GM12878 (cell line): ENCODE results near the gene ZFYVE21. TPM values are rescaled to one million over a fixed set of nuclear protein-coding genes. Genes with fewer than 3 reads are reported as not detected.

Experiments
- ATAC-seq: fragments of 200-7000 bp; cut with Tn5 transposase; 3 replicates; pipeline ENCODE4 v1.9.1; 2020; ENCODE audit warnings: mild to moderate bottlenecking, moderate library complexity
- BruUV-seq: library from RNA; stranded (reverse); fragments of 400-500 nt; replicated peaks from 2 replicates; lab custom pipeline; 2021; lab: Mats Ljungman, UMichigan
- CTCF ChIA-PET: fragments of 300-600 bp; sonication (Branson Sonifier 250); formaldehyde crosslinking; extraction: SDS; loops from one replicate; lab custom pipeline; 2021; ENCODE audit warnings: inconsistent platforms; lab: Yijun Ruan, JAX
- POLR2A ChIA-PET: fragments of 350-600 bp; formaldehyde crosslinking; extraction: SDS; loops from one replicate; lab custom pipeline; 2021; ENCODE audit warnings: inconsistent platforms; lab: Charles Lee
- RAD21 ChIA-PET: fragments of 300-600 bp; sonication (Branson Sonifier 250); formaldehyde crosslinking; loops from one replicate; lab custom pipeline; 2023; ENCODE audit warnings: antibody characterized with exemption; ENCODE audit not compliant: unreplicated experiment; lab: Charles Lee
- SMC1A ChIA-PET: fragments of 300-600 bp; sonication (Branson Sonifier 250); formaldehyde crosslinking; loops from one replicate; lab custom pipeline; 2023; ENCODE audit not compliant: unreplicated experiment, uncharacterized antibody; lab: Charles Lee
- DNase-seq: peaks from one replicate; pipeline ENCODE4 v3.0.0-alpha.2; 2011; ENCODE audit warnings: low read depth, low spot score
- FAIRE-seq: peaks from 3 replicates; lab custom pipeline; 2011; peaks lifted over from hg19 to GRCh38; lab: Jason Lieb, UNC
- H2AFZ ChIP-seq: 2 replicates; pipeline ENCODE4 v1.6.0; 2011; ENCODE audit warnings: low read depth, low read length, control low read depth; ENCODE audit not compliant: control insufficient read depth
- H3K27ac ChIP-seq: 2 replicates; pipeline ENCODE4 v1.5.1; 2011; ENCODE audit warnings: control low read depth; ENCODE audit not compliant: control insufficient read depth, insufficient read depth
- H3K27me3 ChIP-seq, 2 experiments: replicated peaks in 1 of 2; 2 replicates each; pipeline versions ENCODE4 v1.6.0 to v1.6.1; 2011; ENCODE audit warnings: low read length in 1 of 2; ENCODE audit not compliant: control insufficient read depth in 2 of 2, insufficient read depth in 2 of 2
- H3K36me3 ChIP-seq, 2 experiments: 2 replicates each; pipeline ENCODE4 v1.5.1; 2011; ENCODE audit warnings: low read length in 1 of 2; ENCODE audit not compliant: control insufficient read depth in 2 of 2, insufficient read depth in 2 of 2
- H3K4me1 ChIP-seq: 2 replicates; pipeline ENCODE4 v1.6.1; 2011; ENCODE audit warnings: mild to moderate bottlenecking, low read length, moderate library complexity, mixed read lengths; ENCODE audit not compliant: control insufficient read depth, insufficient read depth
- H3K4me2 ChIP-seq: 2 replicates; pipeline ENCODE4 v1.6.0; 2011; ENCODE audit warnings: control low read depth; ENCODE audit not compliant: control insufficient read depth, insufficient read depth
- H3K4me3 ChIP-seq: fragments of 200-600 bp; sonication (generic); 2 replicates; pipeline ENCODE4 v1.5.1; 2016
- H3K79me2 ChIP-seq: 2 replicates; pipeline ENCODE4 v1.6.0; 2011; ENCODE audit warnings: low read length; ENCODE audit not compliant: control insufficient read depth, insufficient read depth
- H3K9ac ChIP-seq: 2 replicates; pipeline ENCODE4 v1.8.0; 2011; ENCODE audit warnings: low read length, control low read depth, mixed read lengths; ENCODE audit not compliant: control insufficient read depth, insufficient read depth
- H3K9me3 ChIP-seq: replicated peaks from 3 replicates; pipeline ENCODE4 v1.5.1; 2011; ENCODE audit warnings: mild to moderate bottlenecking, low read length; ENCODE audit not compliant: control insufficient read depth, insufficient read depth
- H4K20me1 ChIP-seq: 2 replicates; pipeline ENCODE4 v1.6.0; 2011; ENCODE audit not compliant: control insufficient read depth, insufficient read depth
- CEBPB ChIP-seq, 2 experiments: fragments of 150-350 bp in 1 of 2; IDR thresholded peaks; 2 replicates each; pipeline ENCODE4 v1.6.1; 2012 to 2014; ENCODE audit warnings: low read depth in 2 of 2, low read length in 2 of 2, borderline replicate concordance in 1 of 2, inconsistent platforms in 1 of 2
- CHD4 ChIP-seq: fragments of 200-600 bp; sonication (generic); IDR thresholded peaks from 2 replicates; pipeline ENCODE4 v1.6.1; 2016; ENCODE audit warnings: mild to moderate bottlenecking
- CREB1 ChIP-seq: IDR thresholded peaks from 2 replicates; pipeline ENCODE4 v1.6.1; 2012; ENCODE audit warnings: low read depth, mild to moderate bottlenecking, inconsistent platforms
- HDGF ChIP-seq: fragments of 450-650 bp; IDR thresholded peaks from 2 replicates; pipeline ENCODE4 v1.6.1; 2016; ENCODE audit warnings: antibody characterized with exemption
- MTA3 ChIP-seq: IDR thresholded peaks from 2 replicates; pipeline ENCODE4 v1.6.1; 2012; ENCODE audit warnings: low read length, inconsistent platforms, borderline replicate concordance
- PAX5 ChIP-seq: IDR thresholded peaks from 2 replicates; pipeline ENCODE4 v1.6.1; 2011; ENCODE audit warnings: low read depth, low read length, borderline replicate concordance
- PAX8 ChIP-seq: fragments of 450-650 bp; IDR thresholded peaks from 2 replicates; pipeline ENCODE4 v1.6.1; 2017; ENCODE audit warnings: mild to moderate bottlenecking, moderate library complexity
- SP1 ChIP-seq: IDR thresholded peaks from one replicate; pipeline ENCODE4 v1.6.1; 2011; ENCODE audit warnings: low read depth, low read length
- SUPT20H ChIP-seq: IDR thresholded peaks from 2 replicates; pipeline ENCODE4 v1.6.1; 2011; ENCODE audit warnings: low read depth, mild to moderate bottlenecking, low read length, moderate library complexity, borderline replicate concordance; ENCODE audit not compliant: control insufficient read depth
- WGBS: methylation state at CpG from one replicate; pipeline ENCODE4 v1.1.6; 2016; ENCODE audit warnings: low lambda C conversion rate; ENCODE audit not compliant: insufficient replicate concordance, insufficient coverage; ENCODE audit errors: missing lambda C conversion rate; 5-methylcytosine and 5-hydroxymethylcytosine counted together
- in situ Hi-C: fragments of 300-500 bp; cut with MboI; formaldehyde crosslinking; loops from 9 replicates; pipeline ENCODE4 v1.14.3; 2018; ENCODE audit warnings: mixed read lengths
- intact Hi-C: fragments of 100-400 bp; cut with micrococcal nuclease; formaldehyde crosslinking; loops from one replicate; pipeline ENCODE4 v1.14.2; 2022; ENCODE audit not compliant: unreplicated experiment
- polyA plus RNA-seq, 11 experiments: library from polyadenylated mRNA; depleted of rRNA in 4 of 11; unstranded in 6 of 11; stranded (reverse) in 5 of 11; fragments of >200 nt; fragmentation: Nextera tagmentation in 4 of 11; fragmentation: Illumina TruSeq in 1 of 11; extraction: Ambion mirVana in 4 of 11; extraction: Trizol in 1 of 11; gene quantifications; 1 replicate in 1 of 11; 2 replicates in 10 of 11; pipeline versions ENCODE4 v1.2.1 to v1.2.3, GENCODE V29; 2011 to 2016; ENCODE audit warnings: inconsistent platforms in 2 of 11, missing spikeins in 2 of 11, low read depth in 1 of 11
- total RNA-seq, 4 experiments: library from RNA; depleted of rRNA in 3 of 4; stranded (reverse); fragments of >200 nt in 3 of 4; fragmentation: Illumina TruSeq in 1 of 4; extraction: Trizol in 1 of 4; gene quantifications; 2 replicates each; pipeline versions ENCODE4 v1.2.1 to v1.2.3, GENCODE V29; 2013 to 2021
- TF ChIP-seq, protein P1 (sequence below): fragments of 450-650 bp; IDR thresholded peaks from 2 replicates; pipeline ENCODE4 v1.6.1; 2016; ENCODE audit warnings: mild to moderate bottlenecking
- TF ChIP-seq, protein P2 (sequence below): IDR thresholded peaks from 2 replicates; pipeline ENCODE4 v1.6.1; 2012; ENCODE audit warnings: low read depth, low read length, improper control_type of control experiment

Gene ZFYVE21
- total and polyA plus RNA-seq, 10 of the 15 experiments (the other 5 are each of a cell fraction or from before 2014, with no cell fraction given), result 0.79 to 21.7 (median 13.8) TPM

DNA sequence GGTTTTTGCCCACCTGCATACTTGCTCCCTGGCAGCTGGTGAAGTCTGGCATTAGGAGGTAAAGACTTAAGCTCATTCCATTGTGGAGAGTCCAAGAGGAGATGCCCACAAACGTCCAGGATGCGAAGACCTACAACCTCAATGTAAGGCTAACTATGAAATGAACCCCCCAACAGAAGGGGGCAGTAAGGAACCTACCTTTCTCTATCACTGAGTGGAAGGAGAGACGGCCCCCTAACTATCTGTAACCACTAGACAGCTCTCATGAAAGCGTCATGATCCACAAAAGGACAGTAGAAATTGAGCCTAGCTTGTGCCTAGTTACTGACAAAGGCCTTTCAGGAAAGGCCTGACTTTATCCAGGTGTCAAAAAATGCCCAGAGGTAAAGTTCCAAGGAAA lies 55.3 kb downstream of the ZFYVE21 start:
- intact Hi-C loops (no loop called here), in situ Hi-C loops (no loop called here)
- DNase-seq (no peak), ATAC-seq (no peak), FAIRE-seq (no peak)
- CTCF ChIA-PET, result interaction anchor here (0.6 to 1.0 kb wide), 2 partner anchors 11 to 139 kb away, joined by 3 read pairs; no protein-coding TSS in a partner anchor
- H3K4me2 ChIP-seq, result no peak overlapping the region
- H3K27ac ChIP-seq, result no peak overlapping the region
- H3K9me3 ChIP-seq, result no peaks in the 10 kb centered on the region
- H3K9ac ChIP-seq, result no peak overlapping the region
- H2AFZ ChIP-seq, result no peak overlapping the region
- RAD21 ChIA-PET, result no interaction called here
- SMC1A ChIA-PET, result interaction anchor here (1.0 to 1.1 kb wide), 2 partner anchors 9 to 218 kb away, joined by 3 read pairs; no protein-coding TSS in a partner anchor
- H3K27me3 ChIP-seq, result no peaks in the 10 kb centered on the region
- 57% methylated on average over 4 of the region's 4 CpGs for WGBS
- POLR2A ChIA-PET, result no interaction called here
- H3K4me3 ChIP-seq, result no peak overlapping the region
- no peaks in the 10 kb centered on the region for H3K4me1 ChIP-seq
- H4K20me1 ChIP-seq, result no peaks in the 10 kb centered on the region
- H3K79me2 ChIP-seq, result no peaks in the 10 kb centered on the region
- no TSS peak for BruUV-seq
- TF ChIP-seq, protein P1, sequence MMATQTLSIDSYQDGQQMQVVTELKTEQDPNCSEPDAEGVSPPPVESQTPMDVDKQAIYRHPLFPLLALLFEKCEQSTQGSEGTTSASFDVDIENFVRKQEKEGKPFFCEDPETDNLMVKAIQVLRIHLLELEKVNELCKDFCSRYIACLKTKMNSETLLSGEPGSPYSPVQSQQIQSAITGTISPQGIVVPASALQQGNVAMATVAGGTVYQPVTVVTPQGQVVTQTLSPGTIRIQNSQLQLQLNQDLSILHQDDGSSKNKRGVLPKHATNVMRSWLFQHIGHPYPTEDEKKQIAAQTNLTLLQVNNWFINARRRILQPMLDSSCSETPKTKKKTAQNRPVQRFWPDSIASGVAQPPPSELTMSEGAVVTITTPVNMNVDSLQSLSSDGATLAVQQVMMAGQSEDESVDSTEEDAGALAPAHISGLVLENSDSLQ, result no peak
- TF ChIP-seq, protein P2, sequence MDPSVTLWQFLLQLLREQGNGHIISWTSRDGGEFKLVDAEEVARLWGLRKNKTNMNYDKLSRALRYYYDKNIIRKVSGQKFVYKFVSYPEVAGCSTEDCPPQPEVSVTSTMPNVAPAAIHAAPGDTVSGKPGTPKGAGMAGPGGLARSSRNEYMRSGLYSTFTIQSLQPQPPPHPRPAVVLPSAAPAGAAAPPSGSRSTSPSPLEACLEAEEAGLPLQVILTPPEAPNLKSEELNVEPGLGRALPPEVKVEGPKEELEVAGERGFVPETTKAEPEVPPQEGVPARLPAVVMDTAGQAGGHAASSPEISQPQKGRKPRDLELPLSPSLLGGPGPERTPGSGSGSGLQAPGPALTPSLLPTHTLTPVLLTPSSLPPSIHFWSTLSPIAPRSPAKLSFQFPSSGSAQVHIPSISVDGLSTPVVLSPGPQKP, result no peak
- TF ChIP-seq SUPT20H (no peak), SP1 (no peak), CHD4 (no peak), PAX5 (no peak), CREB1 (no peak), HDGF (no peak), PAX8 (no peak), MTA3 (no peak), CEBPB (IDR thresholded peaks at IDR 0.05; ENCODE audit: borderline replicate concordance in 1 of 2, low read depth in 2 of 2, low read length in 2 of 2) (no peak)
- H3K36me3 ChIP-seq, result no peaks in the 10 kb centered on the region
